WERI-Rb-1 (cell line): ENCODE measurements around the gene COL5A2.

Source experiments
- DNase-seq: peaks from one replicate; pipeline ENCODE4 v3.0.0-alpha.2; 2020
- H3K27ac ChIP-seq: fragments of 250-450 bp; sonication (Bioruptor Pico); 2 replicates; pipeline ENCODE4 v1.5.1; 2020; ENCODE audit warnings: mild to moderate bottlenecking, moderate library complexity
- H3K27me3 ChIP-seq: fragments of 250-450 bp; sonication (Bioruptor Pico); 2 replicates; pipeline ENCODE4 v1.5.1; 2021; ENCODE audit warnings: mild to moderate bottlenecking, low read depth, moderate library complexity; ENCODE audit not compliant: insufficient read depth, severe bottlenecking
- H3K36me3 ChIP-seq: fragments of 250-450 bp; sonication (Bioruptor Pico); 2 replicates; pipeline ENCODE4 v1.5.1; 2020; ENCODE audit warnings: mild to moderate bottlenecking, moderate library complexity
- H3K4me3 ChIP-seq: 2 replicates; pipeline ENCODE4 v1.5.1; 2011; ENCODE audit warnings: low read depth, mild to moderate bottlenecking, control low read depth, low read length
- H3K9me3 ChIP-seq: fragments of 250-450 bp; sonication (Bioruptor Pico); 2 replicates; pipeline ENCODE4 v1.5.1; 2021; ENCODE audit warnings: mild to moderate bottlenecking, moderate library complexity; ENCODE audit not compliant: severe bottlenecking
- CTCF ChIP-seq: IDR thresholded peaks from 2 replicates; pipeline ENCODE4 v1.5.1; 2011; ENCODE audit warnings: low read depth, mild to moderate bottlenecking, control low read depth, inconsistent platforms, low read length

COL5A2 gene

GRCh38 chr2:189210250-189211087, 30.9 kb upstream of the COL5A2 start:
- Histone ChIP-seq H3K27me3 (no peaks in the 10 kb centered on the region), H3K27ac (no peak overlapping the region), H3K36me3 (no peaks in the 10 kb centered on the region), H3K9me3 (no peaks in the 10 kb centered on the region), H3K4me3 (no peak overlapping the region)
- no peak for TF ChIP-seq CTCF
- DNase-seq, result no peak

DNA sequence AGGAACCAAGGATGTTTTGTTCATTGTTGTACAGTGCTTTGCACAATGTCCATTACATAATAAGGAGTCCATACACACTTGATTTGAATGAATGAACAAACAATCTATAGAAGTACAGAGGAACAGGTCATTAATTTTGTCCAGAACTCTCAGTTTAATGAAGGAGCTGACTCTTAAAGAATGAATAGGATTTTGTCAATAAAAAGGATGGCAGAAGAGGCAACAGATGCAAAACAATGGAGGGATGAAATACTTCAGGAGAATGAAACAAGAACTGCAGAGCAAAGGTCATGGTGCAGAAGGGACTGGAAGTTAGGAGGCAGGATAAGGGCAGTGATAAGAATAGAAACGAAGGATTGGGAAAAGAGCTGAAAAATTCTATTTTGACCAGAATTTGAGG, 28.7 kb upstream of the COL5A2 start:
- H3K9me3 ChIP-seq, result no peaks in the 10 kb centered on the region
- H3K27ac ChIP-seq, result no peak overlapping the region
- H3K27me3 ChIP-seq, result no peaks in the 10 kb centered on the region
- no peak for DNase-seq
- H3K4me3 ChIP-seq, result no peak overlapping the region
- TF ChIP-seq CTCF, result no peak
- no peaks in the 10 kb centered on the region for H3K36me3 ChIP-seq

DNA sequence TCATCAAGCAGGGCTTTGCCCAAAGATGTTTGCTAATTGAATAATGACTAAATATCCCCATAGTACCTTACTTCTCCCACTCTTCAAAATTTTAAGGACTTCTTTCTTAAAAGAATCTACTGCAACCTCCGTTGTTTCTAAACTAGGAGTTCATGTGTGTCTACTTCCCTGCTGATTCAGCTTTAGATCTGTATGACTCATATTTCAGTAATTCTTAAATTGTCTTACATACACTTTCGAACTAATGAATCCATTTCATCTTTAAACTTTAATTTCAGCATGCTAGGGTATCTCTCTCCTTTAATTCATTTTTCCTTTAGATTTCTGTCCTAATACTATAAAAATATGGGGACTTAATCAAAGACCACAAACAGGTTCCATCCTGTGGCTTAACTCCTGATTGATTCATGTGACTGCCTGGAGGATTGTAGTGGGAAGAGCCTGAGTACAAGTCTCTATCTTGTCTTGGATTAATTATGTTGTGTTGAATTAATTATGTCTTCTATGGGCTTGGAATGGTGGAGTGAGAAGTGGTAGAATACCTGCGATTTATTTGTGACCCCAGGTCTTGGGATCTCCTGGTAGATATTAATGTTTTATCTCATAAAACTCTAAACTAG, 24.9 kb upstream of the COL5A2 start:
- no peaks in the 10 kb centered on the region for H3K36me3 ChIP-seq
- no peak overlapping the region for H3K4me3 ChIP-seq
- H3K9me3 ChIP-seq, result no peaks in the 10 kb centered on the region
- TF ChIP-seq CTCF, result no peak
- H3K27me3 ChIP-seq, result no peaks in the 10 kb centered on the region
- no peak overlapping the region for H3K27ac ChIP-seq
- DNase-seq, result no peak

- no peaks in the 10 kb centered on the region for H3K36me3 ChIP-seq
- no peak for DNase-seq
- H3K4me3 ChIP-seq, result no peak overlapping the region
- H3K9me3 ChIP-seq, result no peaks in the 10 kb centered on the region
- H3K27me3 ChIP-seq, result no peaks in the 10 kb centered on the region
- no peak overlapping the region for H3K27ac ChIP-seq
- no peak for TF ChIP-seq CTCF
Observed at GRCh38 chr2:189203177-189203799, 23.7 kb upstream of the COL5A2 start.

DNA sequence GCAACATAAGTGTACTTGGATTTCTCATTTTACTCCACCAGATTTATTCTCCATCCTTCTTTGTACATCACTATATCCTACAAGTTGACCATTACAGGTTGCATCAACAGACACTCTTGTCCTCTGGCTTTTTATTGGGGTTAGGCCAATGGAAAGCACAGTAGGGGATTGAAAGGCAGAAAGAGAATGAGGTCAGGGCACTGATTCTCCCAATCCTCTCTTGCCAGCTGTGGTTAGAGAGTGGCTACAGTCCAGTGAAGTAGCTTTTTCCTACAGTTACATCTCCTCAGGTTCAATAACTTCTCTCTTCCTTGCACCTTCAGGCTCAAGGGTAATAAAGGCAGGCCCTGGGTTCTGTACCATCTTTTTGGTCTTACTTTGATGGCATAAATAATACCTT, 20.2 kb upstream of the COL5A2 start:
- no peak overlapping the region for H3K4me3 ChIP-seq
- no peaks in the 10 kb centered on the region for H3K9me3 ChIP-seq
- H3K27me3 ChIP-seq, result no peaks in the 10 kb centered on the region
- no peaks in the 10 kb centered on the region for H3K36me3 ChIP-seq
- no peak for DNase-seq
- H3K27ac ChIP-seq, result no peak overlapping the region
- no peak for TF ChIP-seq CTCF
